Vagina (tissue), 2 donors: ENCODE data around the gene UBE2V1.

Experiments
- POLR2A ChIP-seq, 2 donors: fragments of 450-650 bp; IDR thresholded peaks; one replicate each; pipeline ENCODE4 v1.6.1; 2017; ENCODE audit warnings: antibody characterized with exemption in 2 of 2, mild to moderate bottlenecking in 2 of 2, moderate library complexity in 2 of 2
- POLR2AphosphoS5 ChIP-seq, 2 donors: sonication (generic); formaldehyde crosslinking; IDR thresholded peaks; one replicate each; pipeline ENCODE4 v1.9.0; 2017; ENCODE audit warnings: antibody characterized with exemption in 2 of 2, mild to moderate bottlenecking in 2 of 2, low read depth in 1 of 2; ENCODE audit not compliant: insufficient read depth in 1 of 2
- TF ChIP-seq, protein P1 (sequence below), 3 experiments: fragments of 450-650 bp in 2 of 3; fragments of 200-600 bp in 1 of 3; sonication (generic) in 1 of 3; IDR thresholded peaks; one replicate each; pipeline ENCODE4 v1.5.1; 2017 to 2019; ENCODE audit warnings: antibody characterized with exemption in 3 of 3, mild to moderate bottlenecking in 2 of 3, moderate library complexity in 2 of 3

GRCh38 chr20:50052550-50053361 is 60.2 kb downstream of the UBE2V1 start:
- TF ChIP-seq, protein P1, sequence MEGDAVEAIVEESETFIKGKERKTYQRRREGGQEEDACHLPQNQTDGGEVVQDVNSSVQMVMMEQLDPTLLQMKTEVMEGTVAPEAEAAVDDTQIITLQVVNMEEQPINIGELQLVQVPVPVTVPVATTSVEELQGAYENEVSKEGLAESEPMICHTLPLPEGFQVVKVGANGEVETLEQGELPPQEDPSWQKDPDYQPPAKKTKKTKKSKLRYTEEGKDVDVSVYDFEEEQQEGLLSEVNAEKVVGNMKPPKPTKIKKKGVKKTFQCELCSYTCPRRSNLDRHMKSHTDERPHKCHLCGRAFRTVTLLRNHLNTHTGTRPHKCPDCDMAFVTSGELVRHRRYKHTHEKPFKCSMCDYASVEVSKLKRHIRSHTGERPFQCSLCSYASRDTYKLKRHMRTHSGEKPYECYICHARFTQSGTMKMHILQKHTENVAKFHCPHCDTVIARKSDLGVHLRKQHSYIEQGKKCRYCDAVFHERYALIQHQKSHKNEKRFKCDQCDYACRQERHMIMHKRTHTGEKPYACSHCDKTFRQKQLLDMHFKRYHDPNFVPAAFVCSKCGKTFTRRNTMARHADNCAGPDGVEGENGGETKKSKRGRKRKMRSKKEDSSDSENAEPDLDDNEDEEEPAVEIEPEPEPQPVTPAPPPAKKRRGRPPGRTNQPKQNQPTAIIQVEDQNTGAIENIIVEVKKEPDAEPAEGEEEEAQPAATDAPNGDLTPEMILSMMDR (IDR thresholded peaks at IDR 0.05) = no peak
- TF ChIP-seq POLR2AphosphoS5 (IDR thresholded peaks at IDR 0.05; ENCODE audit: insufficient read depth in 1 of 2, low read depth in 1 of 2) (no peak), POLR2A (IDR thresholded peaks at IDR 0.05) (no peak)
